Natural killer cell (primary cell): ENCODE results near the gene JPH3. TPM values are rescaled to one million over a fixed set of nuclear protein-coding genes. Genes with fewer than 3 reads are reported as not detected.

Experiments
- ATAC-seq, 3 donors: fragments of 150-1000 bp in 2 of 3; fragments of 200-7000 bp in 1 of 3; cut with Tn5 transposase; 1 replicate in 1 of 3; 2 replicates in 2 of 3; pipeline ENCODE4 v1.10.0; 2021; ENCODE audit warnings: mild to moderate bottlenecking in 2 of 3, moderate library complexity in 2 of 3
- DNase-seq, 2 donors: peaks; one replicate each; pipeline versions ENCODE4 v3.0.0 to v3.0.0-alpha.2; 2013 to 2021; ENCODE audit warnings: mixed read lengths in 1 of 2
- H3K27ac ChIP-seq: one replicate; pipeline ENCODE4 v1.5.1; 2013; ENCODE audit warnings: mild to moderate bottlenecking, low read length
- H3K27me3 ChIP-seq: one replicate; pipeline ENCODE4 v1.6.1; 2013; ENCODE audit warnings: low read length; ENCODE audit not compliant: control insufficient read depth, insufficient read depth
- H3K36me3 ChIP-seq: one replicate; pipeline ENCODE4 v1.6.1; 2013; ENCODE audit warnings: low read length; ENCODE audit not compliant: control insufficient read depth, insufficient read depth
- H3K4me1 ChIP-seq: one replicate; pipeline ENCODE4 v1.6.1; 2013; ENCODE audit warnings: low read length; ENCODE audit not compliant: control insufficient read depth, insufficient read depth
- H3K4me3 ChIP-seq: one replicate; pipeline ENCODE4 v1.5.1; 2013; ENCODE audit warnings: low read length
- H3K9me3 ChIP-seq: one replicate; pipeline ENCODE4 v1.6.1; 2013; ENCODE audit warnings: low read length; ENCODE audit not compliant: control insufficient read depth, insufficient read depth
- H3K27ac Mint-ChIP-seq, 2 donors: one replicate each; pipeline ENCODE4 v1.8.0; 2022; ENCODE audit warnings: mild to moderate bottlenecking in 2 of 2, mixed read lengths in 2 of 2, moderate library complexity in 1 of 2
- H3K27me3 Mint-ChIP-seq, 2 donors: one replicate each; pipeline ENCODE4 v1.8.0; 2022; ENCODE audit warnings: low read depth in 2 of 2, mixed read lengths in 2 of 2
- H3K36me3 Mint-ChIP-seq: one replicate; pipeline ENCODE4 v1.8.0; 2022; ENCODE audit warnings: mixed read lengths
- H3K4me1 Mint-ChIP-seq, 2 donors: one replicate each; pipeline ENCODE4 v1.8.0; 2022; ENCODE audit warnings: mixed read lengths in 2 of 2
- H3K4me3 Mint-ChIP-seq: one replicate; pipeline ENCODE4 v1.8.0; 2022; ENCODE audit warnings: mild to moderate bottlenecking, moderate library complexity, mixed read lengths
- H3K9me3 Mint-ChIP-seq, 2 donors: one replicate each; pipeline ENCODE4 v1.8.0; 2022; ENCODE audit warnings: mixed read lengths in 2 of 2
- CTCF ChIP-seq: fragments of 200-600 bp; IDR thresholded peaks from one replicate; pipeline ENCODE4 v1.8.0; 2022; ENCODE audit warnings: antibody characterized with exemption
- WGBS: methylation state at CpG from one replicate; pipeline ENCODE4 v1.1.7; 2013; ENCODE audit warnings: missing lambda C conversion rate; ENCODE audit not compliant: insufficient coverage; 5-methylcytosine and 5-hydroxymethylcytosine counted together
- intact Hi-C: fragments of 100-400 bp; cut with micrococcal nuclease; formaldehyde crosslinking; loops from one replicate; pipeline ENCODE4 v1.14.2; 2022
- total RNA-seq, 4 donors: library from RNA; stranded (reverse); fragments of 120-200 nt in 1 of 4; gene quantifications; one replicate each; pipeline versions ENCODE4 v1.2.3 to v1.2.4, GENCODE V29; 2013 to 2022

The JPH3 gene
- total RNA-seq, 3 donors from 2014 or later (not counting 1 experiment from before 2014, with no cell fraction given) = not detected

GRCh38 chr16:87628246-87628923 is 26.1 kb downstream of the JPH3 start:
- H3K36me3 Mint-ChIP-seq = no peaks in the 10 kb centered on the region

GRCh38 chr16:87628940-87629339 is 26.6 kb downstream of the JPH3 start:
- Histone ChIP-seq H3K9me3 (peaks cover 4% of the 10 kb centered on the region), H3K27me3 (no peaks in the 10 kb centered on the region), H3K27ac (no peak overlapping the region), H3K4me3 (no peak overlapping the region), H3K4me1 (no peaks in the 10 kb centered on the region), H3K36me3 (no peaks in the 10 kb centered on the region)
- no peak for DNase-seq
- Mint-ChIP-seq H3K4me1 (no peaks in the 10 kb centered on the region), H3K27me3 (peaks cover 21 to 25% of the 10 kb centered on the region in 2 donors), H3K27ac (no peak overlapping the region), H3K36me3 (no peaks in the 10 kb centered on the region), H3K4me3 (no peak overlapping the region), H3K9me3 (peaks cover 3 to 7% of the 10 kb centered on the region in 2 donors)
- 69% methylated on average over 7 of the region's 7 CpGs for WGBS
- ATAC-seq = no peak
- intact Hi-C loops = no loop called here
- TF ChIP-seq CTCF = no peak

More at GRCh38 chr16:87628246-87628923, 26.1 kb downstream of the JPH3 start:
- no peak for TF ChIP-seq CTCF
- H3K4me1 Mint-ChIP-seq = no peaks in the 10 kb centered on the region
- no peak overlapping the region for H3K4me3 Mint-ChIP-seq
- Histone ChIP-seq H3K4me1 (no peaks in the 10 kb centered on the region), H3K36me3 (no peaks in the 10 kb centered on the region), H3K27me3 (no peaks in the 10 kb centered on the region), H3K4me3 (no peak overlapping the region), H3K27ac (no peak overlapping the region), H3K9me3 (peaks cover 4% of the 10 kb centered on the region)
- peaks cover 21 to 25% of the 10 kb centered on the region in 2 donors for H3K27me3 Mint-ChIP-seq
- no peak overlapping the region for H3K27ac Mint-ChIP-seq
- intact Hi-C loops = no loop called here
- WGBS = 87% methylated on average over 25 of the region's 25 CpGs
- peaks cover 3 to 7% of the 10 kb centered on the region in 2 donors for H3K9me3 Mint-ChIP-seq
- DNase-seq (no peak), ATAC-seq (no peak)

- peaks cover 4% of the 10 kb centered on the region for H3K9me3 ChIP-seq
- no peaks in the 10 kb centered on the region for H3K27me3 ChIP-seq
- no peak overlapping the region for H3K27ac Mint-ChIP-seq
- H3K27ac ChIP-seq = no peak overlapping the region
- TF ChIP-seq CTCF = no peak
- H3K4me3 Mint-ChIP-seq = no peak overlapping the region
- no peaks in the 10 kb centered on the region for H3K36me3 ChIP-seq
- H3K9me3 Mint-ChIP-seq = peaks cover 3 to 7% of the 10 kb centered on the region in 2 donors
- intact Hi-C loops = no loop called here
- peaks cover 0 to 13% of the 10 kb centered on the region in 2 donors for H3K4me1 Mint-ChIP-seq
- WGBS = 83% methylated on average over 2 of the region's 2 CpGs
- no peaks in the 10 kb centered on the region for H3K36me3 Mint-ChIP-seq
- no peak for ATAC-seq
- H3K4me1 ChIP-seq = peaks cover 14% of the 10 kb centered on the region
- H3K4me3 ChIP-seq = no peak overlapping the region
- DNase-seq = no peak
- peaks cover 21 to 25% of the 10 kb centered on the region in 2 donors for H3K27me3 Mint-ChIP-seq
Measured at GRCh38 chr16:87631067-87631466, 28.8 kb downstream of the JPH3 start.
